ENCODE measurements around the gene ABCC4. TPM values are rescaled to one million over a fixed set of nuclear protein-coding genes. Genes with fewer than 3 reads are reported as not detected.

The ABCC4 gene
- total RNA-seq, 1 experiment from 2014 or later: 17.0 TPM

- no peak overlapping the region for H2AFZ ChIP-seq
- no peaks in the 10 kb centered on the region for H3K9me3 ChIP-seq (ENCODE audit: insufficient read depth, low read depth)
- intact Hi-C loops (cut with micrococcal nuclease; ENCODE audit: unreplicated experiment): no loop called here
- no peak overlapping the region for H3K4me3 ChIP-seq
- ChIA-PET POLR2A (ENCODE audit: unreplicated experiment) (no interaction called here), CTCF (interaction anchor here (0.5 kb wide), 1 partner anchor 73 kb away, joined by 5 read pairs; no protein-coding TSS in a partner anchor)
- H3K36me3 ChIP-seq (ENCODE audit: low read depth): no peaks in the 10 kb centered on the region
- peaks cover 9% of the 10 kb centered on the region for H3K27me3 ChIP-seq (ENCODE audit: insufficient read depth, low read depth)
- no peak overlapping the region for H3K27ac ChIP-seq
- no TSS peak for BruUV-seq (replicated peaks)
- H3F3A ChIP-seq (ENCODE audit: insufficient read depth, low read depth): no peaks in the 10 kb centered on the region
- H3K79me2 ChIP-seq (ENCODE audit: low read depth): no peaks in the 10 kb centered on the region
- H3K4me1 ChIP-seq (replicated peaks; ENCODE audit: insufficient read depth): no peaks in the 10 kb centered on the region
- no peaks in the 10 kb centered on the region for H3K9me2 ChIP-seq (ENCODE audit: insufficient read depth)
- H4K20me1 ChIP-seq (ENCODE audit: insufficient read depth): no peaks in the 10 kb centered on the region
- no peak for DNase-seq
- TF ChIP-seq EZH2 (IDR thresholded peaks at IDR 0.05; ENCODE audit: low read depth) (no peak), CTCF (conservative IDR thresholded peaks at IDR 0.05) (no peak)
- H3K4me2 ChIP-seq: no peak overlapping the region
These were observed 6.3 kb upstream of the ABCC4 start for GRCh38 chr13:95307507-95307906.

GRCh38 chr13:95304453-95304852 lies 3.2 kb upstream of the ABCC4 start:
- Histone ChIP-seq H3K9me2 (ENCODE audit: insufficient read depth) (no peaks in the 10 kb centered on the region), H2AFZ (no peak overlapping the region), H3K4me1 (replicated peaks; ENCODE audit: insufficient read depth) (peaks cover 2% of the 10 kb centered on the region; the same call in 1 of the 2 replicates), H3K9me3 (ENCODE audit: insufficient read depth, low read depth) (no peaks in the 10 kb centered on the region), H3K4me3 (no peak overlapping the region), H3K36me3 (ENCODE audit: low read depth) (no peaks in the 10 kb centered on the region), H3K27ac (no peak overlapping the region), H3F3A (ENCODE audit: insufficient read depth, low read depth) (peaks cover 1% of the 10 kb centered on the region; the same call in 1 of the 2 replicates), H3K27me3 (ENCODE audit: insufficient read depth, low read depth) (no peaks in the 10 kb centered on the region), H3K79me2 (ENCODE audit: low read depth) (no peaks in the 10 kb centered on the region), H3K4me2 (no peak overlapping the region), H4K20me1 (ENCODE audit: insufficient read depth) (no peaks in the 10 kb centered on the region)
- ChIA-PET CTCF (no interaction called here), POLR2A (ENCODE audit: unreplicated experiment) (no interaction called here)
- BruUV-seq (replicated peaks): no TSS peak
- no peak for TF ChIP-seq CTCF (conservative IDR thresholded peaks at IDR 0.05)
- intact Hi-C loops (cut with micrococcal nuclease; ENCODE audit: unreplicated experiment): no loop called here
- DNase-seq: no peak

GRCh38 chr13:95301968-95302393 lies 730 bp upstream of the ABCC4 start:
- H3K27me3 ChIP-seq (ENCODE audit: insufficient read depth, low read depth): no peaks in the 10 kb centered on the region
- no peaks in the 10 kb centered on the region for H3K9me3 ChIP-seq (ENCODE audit: insufficient read depth, low read depth)
- H2AFZ ChIP-seq: peak overlapping the region; percentile 34; the same call in 1 of the 2 replicates
- 0 out of 2 replicates have a peak, but pooled peaks cover 4% of the 10 kb centered on the region for H3K79me2 ChIP-seq (ENCODE audit: low read depth)
- ChIA-PET POLR2A (ENCODE audit: unreplicated experiment) (interaction anchor here (0.7 kb wide), 2 partner anchors 19 to 31 kb away, joined by 3 to 4 read pairs; no protein-coding TSS in a partner anchor), CTCF (interaction anchor here (0.6 kb wide), 1 partner anchor 79 kb away, joined by 4 read pairs; no protein-coding TSS in a partner anchor)
- peak overlapping the region; percentile 64 for H3K4me2 ChIP-seq
- H3K36me3 ChIP-seq (ENCODE audit: low read depth): no peaks in the 10 kb centered on the region
- H3K4me1 ChIP-seq (replicated peaks; ENCODE audit: insufficient read depth): peaks cover 24% of the 10 kb centered on the region
- H4K20me1 ChIP-seq (ENCODE audit: insufficient read depth): no peaks in the 10 kb centered on the region
- TF ChIP-seq EZH2 (IDR thresholded peaks at IDR 0.05; ENCODE audit: low read depth) (no peak), CTCF (conservative IDR thresholded peaks at IDR 0.05) (no peak)
- intact Hi-C loops (cut with micrococcal nuclease; ENCODE audit: unreplicated experiment): loop anchor here (2.0 kb wide), 1 partner anchor 111 kb away; no protein-coding TSS in a partner anchor
- peak overlapping the region; percentile 58; the same call in 1 of the 2 replicates for H3K4me3 ChIP-seq
- TSS peak; percentile 57 for BruUV-seq (replicated peaks)
- DNase-seq: no peak
- H3K9me2 ChIP-seq (ENCODE audit: insufficient read depth): no peaks in the 10 kb centered on the region
- no peak overlapping the region for H3K27ac ChIP-seq
- H3F3A ChIP-seq (ENCODE audit: insufficient read depth, low read depth): peaks cover 21% of the 10 kb centered on the region; the same call in 1 of the 2 replicates

Data from PC-9 (cell line).